Mononuclear cell (primary cell): Measurements from ENCODE around the gene SLC18A3. TPM values are rescaled to one million over a fixed set of nuclear protein-coding genes. Genes with fewer than 3 reads are reported as not detected.

Source experiments
- H3K27me3 ChIP-seq: 2 replicates; pipeline ENCODE4 v1.6.0; 2011; ENCODE audit warnings: low read length, control low read depth; ENCODE audit not compliant: insufficient read depth
- H3K4me1 ChIP-seq: 2 replicates; pipeline ENCODE4 v1.5.1; 2011; ENCODE audit warnings: mild to moderate bottlenecking, low read length, control low read depth; ENCODE audit not compliant: insufficient read depth
- H3K4me3 ChIP-seq: 2 replicates; pipeline ENCODE4 v1.5.1; 2011; ENCODE audit warnings: mild to moderate bottlenecking, low read length, moderate library complexity
- H3K9me3 ChIP-seq: 2 replicates; pipeline ENCODE4 v1.5.1; 2011; ENCODE audit warnings: low read depth, mild to moderate bottlenecking, control low read depth, low read length
- total RNA-seq: library from RNA; depleted of rRNA; stranded (reverse); fragments of >200 nt; gene quantifications from one replicate; pipeline ENCODE4 v1.2.3, GENCODE V29; 2012

SLC18A3 gene
- total RNA-seq, 1 donor: 0.10 TPM

- Histone ChIP-seq H3K9me3 (no peaks in the 10 kb centered on the region), H3K4me1 (no peaks in the 10 kb centered on the region), H3K4me3 (no peak overlapping the region), H3K27me3 (no peaks in the 10 kb centered on the region)
Observed at GRCh38 chr10:49624629-49625028, 14.5 kb downstream of the SLC18A3 start.

GRCh38 chr10:49625411-49625810 lies 15.3 kb downstream of the SLC18A3 start:
- Histone ChIP-seq H3K4me3 (no peak overlapping the region), H3K4me1 (no peaks in the 10 kb centered on the region), H3K27me3 (no peaks in the 10 kb centered on the region), H3K9me3 (no peaks in the 10 kb centered on the region)

GRCh38 chr10:49627038-49627437 lies 16.9 kb downstream of the SLC18A3 start:
- no peaks in the 10 kb centered on the region for H3K9me3 ChIP-seq
- no peak overlapping the region for H3K4me3 ChIP-seq
- no peaks in the 10 kb centered on the region for H3K4me1 ChIP-seq
- H3K27me3 ChIP-seq: no peaks in the 10 kb centered on the region

DNA sequence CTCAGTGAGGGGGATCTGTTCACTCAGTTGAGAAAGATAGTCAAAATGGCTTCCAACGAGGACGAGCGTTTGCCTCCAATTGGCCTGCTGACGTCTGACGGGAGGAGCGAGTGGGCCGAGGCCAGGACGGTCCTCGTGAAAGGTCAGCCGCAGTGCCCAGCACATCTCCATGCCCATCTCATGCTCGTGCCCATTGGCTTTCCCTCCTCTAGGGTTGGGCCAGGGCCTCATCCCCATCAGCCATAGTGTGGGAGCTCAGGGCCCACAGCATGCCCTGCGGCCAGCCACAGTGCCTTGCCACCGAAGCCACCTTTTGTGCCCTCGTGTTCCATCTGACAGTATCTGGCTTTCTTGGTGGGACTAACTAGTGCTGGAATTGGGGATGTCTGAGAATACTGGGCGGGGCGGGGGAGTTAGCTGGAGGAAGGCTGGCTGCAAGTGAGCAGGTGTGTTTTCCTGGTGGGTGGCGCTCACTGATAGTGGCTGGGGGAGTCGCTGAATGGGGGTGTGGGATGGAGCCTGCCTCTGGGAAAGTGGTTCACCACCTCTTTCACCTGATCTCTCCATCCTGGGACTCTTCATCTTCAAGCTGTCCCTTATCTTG lies 17.6 kb downstream of the SLC18A3 start:
- no peak overlapping the region for H3K4me3 ChIP-seq
- H3K4me1 ChIP-seq: no peaks in the 10 kb centered on the region
- H3K27me3 ChIP-seq: no peaks in the 10 kb centered on the region
- H3K9me3 ChIP-seq: no peaks in the 10 kb centered on the region

GRCh38 chr10:49628599-49628998 lies 18.5 kb downstream of the SLC18A3 start:
- no peaks in the 10 kb centered on the region for H3K27me3 ChIP-seq
- H3K4me3 ChIP-seq: no peak overlapping the region
- no peaks in the 10 kb centered on the region for H3K4me1 ChIP-seq
- H3K9me3 ChIP-seq: no peaks in the 10 kb centered on the region

DNA sequence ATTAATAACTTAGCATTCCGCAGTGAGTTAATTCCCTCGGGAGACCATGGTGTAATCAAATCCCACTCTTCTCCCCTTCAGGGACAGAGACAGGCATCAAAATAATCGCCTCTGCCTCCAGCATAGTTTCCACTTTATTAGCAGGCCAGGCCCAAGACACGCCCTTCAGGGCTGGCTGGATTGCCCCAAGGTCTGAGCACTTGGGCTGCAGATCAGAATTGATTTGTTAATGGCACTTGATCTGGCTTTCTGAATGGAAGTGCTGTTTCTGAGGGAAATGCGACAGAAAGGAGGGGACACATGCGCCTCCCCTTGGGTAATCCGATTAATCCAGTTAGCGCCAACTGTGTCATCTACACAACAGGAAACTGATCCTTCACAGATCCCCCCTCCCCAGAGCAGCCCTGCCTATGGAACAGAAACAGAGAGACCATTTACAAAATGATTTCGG lies 19.3 kb downstream of the SLC18A3 start:
- Histone ChIP-seq H3K27me3 (no peaks in the 10 kb centered on the region), H3K9me3 (no peaks in the 10 kb centered on the region), H3K4me1 (no peaks in the 10 kb centered on the region), H3K4me3 (no peak overlapping the region)

- Histone ChIP-seq H3K4me1 (no peaks in the 10 kb centered on the region), H3K4me3 (no peak overlapping the region), H3K27me3 (peaks cover 3% of the 10 kb centered on the region), H3K9me3 (no peaks in the 10 kb centered on the region)
Observed at GRCh38 chr10:49631975-49632374, 21.9 kb downstream of the SLC18A3 start.

DNA sequence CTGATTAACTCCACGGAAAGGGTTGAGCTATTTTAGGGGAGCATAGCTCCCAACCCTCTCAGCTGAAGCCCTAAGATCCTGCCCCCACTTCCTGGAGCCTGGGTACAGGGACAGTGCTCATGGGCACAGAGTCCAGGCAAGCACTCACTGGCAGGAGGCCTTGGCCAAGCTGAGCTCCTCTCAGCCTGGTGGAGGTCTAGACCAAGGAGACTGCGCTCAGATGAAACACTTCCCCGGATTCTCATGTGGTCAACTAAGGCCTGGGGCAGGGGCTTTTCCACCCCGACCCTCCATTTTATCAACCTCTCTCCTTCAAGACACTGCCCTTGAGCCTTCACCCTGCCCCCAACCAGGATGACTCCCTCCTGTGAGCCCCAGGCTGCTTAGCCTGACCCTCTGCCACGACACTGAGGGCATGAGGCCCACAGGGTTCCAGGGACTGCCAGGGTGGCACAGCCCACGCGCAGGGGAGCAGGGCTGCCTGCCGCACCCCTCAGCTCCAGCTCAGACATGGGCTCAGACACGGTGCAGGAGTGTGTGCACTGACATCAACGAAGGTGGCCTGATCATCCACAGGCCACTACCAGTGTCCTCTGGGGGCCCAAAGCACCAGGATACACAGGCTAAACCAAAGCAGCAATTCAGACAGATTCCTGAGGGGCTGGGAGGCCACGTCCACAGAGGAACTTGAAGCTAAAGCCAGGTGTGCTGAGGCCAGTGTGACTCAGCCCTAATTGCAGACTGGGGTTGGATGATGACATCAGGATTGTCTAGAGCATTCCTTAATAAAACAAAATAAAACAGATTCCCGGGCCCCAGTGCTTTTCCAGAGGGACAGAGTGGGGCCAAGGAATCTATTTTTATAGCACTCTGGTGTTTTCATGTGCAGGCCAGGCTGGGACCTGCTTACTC lies 22.6 kb downstream of the SLC18A3 start:
- H3K4me1 ChIP-seq: no peaks in the 10 kb centered on the region
- H3K9me3 ChIP-seq: no peaks in the 10 kb centered on the region
- H3K27me3 ChIP-seq: peaks cover 8% of the 10 kb centered on the region
- no peak overlapping the region for H3K4me3 ChIP-seq

DNA sequence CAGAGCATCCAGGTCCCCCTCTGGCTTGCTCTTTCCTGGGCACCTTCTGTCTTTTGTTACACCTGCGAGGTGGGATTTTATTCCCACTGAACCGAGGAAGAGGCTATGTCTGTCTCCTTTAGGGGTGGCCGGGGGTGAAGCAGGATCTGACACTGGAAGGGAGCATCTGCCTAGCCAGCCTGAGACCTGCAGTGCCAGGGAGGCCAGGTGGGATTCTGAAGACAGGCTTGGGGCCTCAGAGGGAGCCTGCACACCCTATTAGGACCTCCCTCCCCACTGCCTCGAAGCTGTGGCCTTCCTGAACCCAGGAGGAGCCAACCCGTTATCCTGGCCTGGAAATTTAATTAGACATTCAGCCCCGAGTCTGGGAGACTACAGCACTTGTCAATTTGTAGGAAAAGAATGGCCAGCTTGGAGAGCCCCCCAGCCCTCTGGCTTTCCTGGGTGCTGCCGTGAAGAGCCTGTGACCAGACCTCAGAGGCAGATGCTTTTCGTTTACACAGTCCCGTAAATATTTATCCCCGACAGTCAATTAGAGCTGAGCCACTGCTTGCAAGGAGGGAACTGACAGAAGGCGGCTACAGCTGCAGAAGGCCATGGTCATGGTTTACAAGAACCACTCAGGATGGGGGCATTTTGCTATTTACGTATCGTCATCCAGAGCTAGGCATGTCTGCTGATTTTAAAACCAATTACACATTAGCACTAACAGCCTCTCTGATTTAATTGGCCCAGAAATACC lies 23.4 kb downstream of the SLC18A3 start:
- H3K9me3 ChIP-seq: no peaks in the 10 kb centered on the region
- no peaks in the 10 kb centered on the region for H3K4me1 ChIP-seq
- peaks cover 11% of the 10 kb centered on the region for H3K27me3 ChIP-seq
- no peak overlapping the region for H3K4me3 ChIP-seq

DNA sequence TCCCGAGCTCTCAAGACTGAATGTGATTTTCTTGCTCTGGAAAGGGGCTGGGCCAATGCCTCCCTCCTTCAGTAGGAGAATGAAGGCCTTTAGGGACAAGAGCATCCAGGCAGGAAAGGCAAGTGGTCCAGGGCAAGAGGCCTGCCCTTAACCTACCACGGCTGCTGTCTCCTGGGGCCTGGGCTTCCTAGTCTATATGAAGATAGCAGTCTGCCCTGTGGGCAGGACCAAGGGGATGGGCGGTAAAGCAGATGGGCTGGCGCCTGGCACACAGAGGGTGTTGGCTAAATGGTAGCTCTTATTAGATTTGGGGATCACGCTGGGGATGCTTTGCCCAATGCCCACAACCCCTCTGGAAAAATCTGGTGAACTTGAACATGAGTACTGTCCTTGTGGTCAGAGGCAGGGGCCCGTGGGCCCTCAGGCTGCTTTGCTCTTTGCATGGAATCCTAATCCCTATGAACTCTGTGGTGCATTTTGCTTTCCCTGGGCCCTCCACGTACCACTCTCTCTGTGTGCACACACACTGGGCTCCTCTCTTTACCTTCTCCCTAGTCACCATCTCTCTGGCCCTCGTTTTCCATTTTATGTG lies 24.1 kb downstream of the SLC18A3 start:
- no peak overlapping the region for H3K4me3 ChIP-seq
- H3K9me3 ChIP-seq: no peaks in the 10 kb centered on the region
- H3K27me3 ChIP-seq: peaks cover 11% of the 10 kb centered on the region
- H3K4me1 ChIP-seq: no peaks in the 10 kb centered on the region

DNA sequence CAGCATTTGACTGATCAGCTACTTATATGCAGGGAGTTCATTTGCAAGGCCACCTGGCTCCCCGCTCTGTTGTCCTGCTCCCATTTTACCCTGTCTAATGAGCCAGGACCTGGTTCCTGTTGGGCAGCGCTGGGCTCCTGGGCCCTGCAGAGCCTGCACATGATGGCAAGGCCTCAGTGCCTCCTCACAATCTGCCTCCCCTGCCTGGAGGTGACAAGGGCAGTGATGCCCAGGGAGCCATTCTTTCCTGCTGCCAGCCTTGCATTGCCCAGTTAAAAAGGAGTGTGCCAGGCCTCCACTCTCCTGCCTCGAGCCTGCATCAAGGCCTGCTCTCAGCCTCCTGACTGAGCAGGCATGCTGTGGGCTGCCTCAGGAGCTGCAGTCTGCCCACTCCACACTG lies 32.2 kb downstream of the SLC18A3 start:
- Histone ChIP-seq H3K9me3 (no peaks in the 10 kb centered on the region), H3K4me1 (peaks cover 7% of the 10 kb centered on the region), H3K27me3 (peaks cover 12% of the 10 kb centered on the region), H3K4me3 (no peak overlapping the region)

DNA sequence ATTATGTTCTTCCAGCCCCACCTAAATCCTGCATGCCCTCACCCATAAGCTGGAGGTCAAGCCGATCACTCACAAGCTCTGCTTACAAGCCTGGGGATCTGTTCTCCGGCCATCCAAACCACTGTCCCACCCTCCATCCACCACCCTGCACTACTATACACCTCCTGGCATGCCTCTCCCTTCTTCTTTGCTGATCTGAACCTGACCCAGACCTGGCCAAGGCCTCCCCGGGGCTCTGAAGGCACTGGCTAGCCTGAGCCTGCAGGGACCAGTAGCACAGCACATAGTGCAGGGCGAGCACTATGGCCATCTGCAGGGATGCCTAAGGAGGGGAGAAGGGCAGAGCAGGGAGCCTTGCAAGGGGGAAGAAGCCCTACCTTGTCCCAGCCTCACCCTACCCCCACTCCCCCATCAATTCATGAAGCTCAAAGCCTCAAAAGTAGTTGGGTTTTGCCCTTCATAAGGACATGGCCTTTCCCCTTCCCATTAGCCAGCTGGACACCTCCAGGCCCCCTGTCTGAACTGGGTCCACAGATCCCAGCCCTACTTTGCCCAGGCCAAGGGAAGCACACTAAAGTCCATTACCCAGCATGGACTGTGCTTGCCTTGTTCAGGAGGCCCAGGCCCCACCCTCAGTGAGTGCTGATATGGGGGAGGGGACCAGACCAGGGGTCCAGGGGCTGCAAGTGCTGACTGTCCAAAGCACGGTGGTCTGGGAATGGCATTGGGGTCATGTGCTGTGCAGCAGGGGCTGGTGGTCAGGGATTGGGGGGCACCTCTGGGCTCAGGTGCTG lies 33.3 kb downstream of the SLC18A3 start:
- Histone ChIP-seq H3K4me1 (peaks cover 7% of the 10 kb centered on the region), H3K9me3 (no peaks in the 10 kb centered on the region), H3K4me3 (no peak overlapping the region), H3K27me3 (peaks cover 7% of the 10 kb centered on the region)

- Histone ChIP-seq H3K27me3 (peaks cover 7% of the 10 kb centered on the region), H3K4me1 (peaks cover 7% of the 10 kb centered on the region), H3K9me3 (no peaks in the 10 kb centered on the region), H3K4me3 (no peak overlapping the region)
Observed at GRCh38 chr10:49644035-49644646, 34.0 kb downstream of the SLC18A3 start.

DNA sequence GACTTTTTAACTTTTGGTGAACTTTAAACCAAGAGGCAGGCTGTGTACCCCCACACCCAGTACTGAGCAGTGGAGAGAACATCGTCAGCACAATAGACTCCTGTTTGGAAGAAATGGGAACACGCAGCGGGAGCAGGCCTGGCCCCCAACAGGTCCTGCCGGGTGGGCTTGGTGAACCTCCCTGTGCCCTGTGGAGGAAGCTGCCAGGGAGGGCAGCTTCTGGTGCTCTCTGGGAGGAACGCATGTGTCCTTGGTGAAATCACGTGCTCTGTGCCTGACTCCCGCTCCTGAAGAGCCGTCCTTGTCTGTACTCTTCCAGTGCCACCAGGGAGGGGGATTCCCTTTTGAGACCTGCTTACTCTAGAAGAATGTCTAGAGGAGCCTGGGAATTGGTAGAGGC lies 35.3 kb downstream of the SLC18A3 start:
- H3K27me3 ChIP-seq: peaks cover 2% of the 10 kb centered on the region

More for the DNA sequence above, 35.3 kb downstream of the SLC18A3 start:
- Histone ChIP-seq H3K4me3 (no peak overlapping the region), H3K4me1 (peaks cover 7% of the 10 kb centered on the region), H3K9me3 (no peaks in the 10 kb centered on the region)
